HG03565 (cell line): Measurements from ENCODE around the gene NUP214.
"Not testable (repeated sequence)": the region's sequence is repeated elsewhere in the genome, so short reads cannot be mapped to it uniquely, and the experiment has no call there.

ENCODE experiments used
- ATAC-seq: cut with Tn5 transposase; IDR thresholded peaks from one replicate; pipeline ENCODE4 v1.9.1; 2021; ENCODE audit warnings: mild to moderate bottlenecking, moderate library complexity; ENCODE audit not compliant: unreplicated experiment

NUP214 gene

GRCh38 chr9:131115360-131115742, 10.0 kb upstream of the NUP214 start:
- not testable (repeated sequence) for ATAC-seq

DNA sequence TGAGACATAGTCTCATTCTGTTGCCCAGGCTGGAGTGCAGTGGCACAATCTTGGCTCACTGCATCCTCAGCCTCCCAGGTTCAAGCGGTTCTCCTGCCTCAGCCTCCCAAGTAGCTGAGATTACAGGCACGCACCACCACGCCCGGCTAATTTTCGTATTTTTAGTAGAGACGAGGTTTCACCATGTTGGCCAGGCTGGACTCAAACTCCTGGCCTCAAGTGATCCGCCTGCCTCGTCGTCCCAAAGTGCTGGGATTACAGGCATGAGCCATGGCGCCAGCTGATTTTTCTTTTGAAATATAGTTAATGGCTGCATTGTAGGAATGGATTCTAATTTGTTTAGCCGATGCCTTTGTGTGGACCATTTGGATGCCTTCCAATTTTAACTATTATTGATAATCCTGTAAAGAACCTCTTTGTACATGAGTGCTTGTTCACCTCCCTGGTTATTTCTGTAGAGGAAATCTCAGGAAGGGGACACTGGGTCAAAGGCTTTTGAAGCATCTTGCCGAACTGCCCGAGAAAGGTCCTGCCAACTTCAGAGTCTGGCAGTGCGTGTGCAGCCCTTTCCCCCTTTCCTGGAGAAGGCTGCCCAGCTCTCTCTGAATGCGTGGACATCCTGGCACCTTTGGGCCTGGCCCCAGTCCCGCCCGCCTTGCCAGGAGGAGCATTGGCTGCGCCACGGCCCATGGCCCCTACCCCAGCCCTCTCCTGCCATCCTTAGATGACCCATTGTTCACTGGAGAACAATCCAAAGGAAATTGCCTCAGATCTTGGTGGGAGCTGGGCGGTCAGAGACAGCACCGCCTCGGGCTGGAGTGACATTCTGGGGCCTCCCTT, 8.9 kb upstream of the NUP214 start:
- no peak for ATAC-seq

- ATAC-seq, result no peak
Observed at GRCh38 chr9:131117121-131117761, 8.1 kb upstream of the NUP214 start.

GRCh38 chr9:131117762-131118145, 7.6 kb upstream of the NUP214 start:
- ATAC-seq, result no peak

DNA sequence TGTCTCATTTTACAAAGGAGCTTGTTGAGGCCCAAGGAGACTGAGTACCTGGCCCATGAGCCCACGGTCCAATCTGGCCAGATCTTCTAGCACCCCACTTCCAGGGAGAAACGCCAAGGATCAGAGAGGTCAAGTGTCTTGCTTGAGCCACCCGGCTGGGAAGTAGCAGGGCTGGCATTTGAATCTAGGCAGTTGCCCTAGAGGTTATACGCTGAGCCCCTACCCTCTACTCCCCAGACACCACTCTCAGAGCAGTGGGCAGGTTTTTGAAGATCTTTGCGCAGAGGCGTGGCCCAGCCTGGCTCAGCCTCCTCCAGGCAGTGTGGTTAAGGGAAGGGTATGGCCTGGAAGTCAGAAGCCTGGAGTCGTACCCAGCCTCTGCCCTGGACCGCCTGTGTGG, 5.8 kb upstream of the NUP214 start:
- ATAC-seq, result no peak

DNA sequence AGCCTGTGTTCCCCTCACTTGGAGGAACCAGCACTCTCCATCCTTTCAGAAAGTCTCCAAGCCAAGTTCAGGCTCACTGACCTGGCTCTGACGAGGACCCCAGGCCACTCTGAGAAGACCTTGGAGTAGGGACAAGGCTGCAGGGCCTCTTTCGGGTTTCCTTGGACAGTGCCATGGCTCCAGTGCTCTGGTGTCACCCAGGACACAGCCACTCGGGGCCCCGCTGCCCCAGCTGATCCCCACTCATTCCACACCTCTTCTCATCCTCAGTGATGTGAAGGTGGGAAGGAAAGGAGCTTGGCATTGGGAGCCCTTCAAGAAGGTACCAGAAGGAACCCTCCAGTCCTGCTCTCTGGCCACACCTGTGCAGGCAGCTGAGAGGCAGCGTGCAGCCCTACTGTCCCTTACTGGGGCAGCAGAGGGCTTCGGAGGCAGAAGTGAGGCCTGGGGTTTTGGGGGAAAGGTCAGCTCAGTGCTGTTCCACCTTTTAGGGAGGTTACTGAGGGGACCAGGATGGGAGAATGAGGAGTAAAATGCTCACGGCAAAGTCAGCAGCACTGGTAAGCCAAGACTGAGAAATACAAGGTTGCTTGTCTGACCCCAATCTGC, 4.7 kb upstream of the NUP214 start:
- no peak for ATAC-seq

DNA sequence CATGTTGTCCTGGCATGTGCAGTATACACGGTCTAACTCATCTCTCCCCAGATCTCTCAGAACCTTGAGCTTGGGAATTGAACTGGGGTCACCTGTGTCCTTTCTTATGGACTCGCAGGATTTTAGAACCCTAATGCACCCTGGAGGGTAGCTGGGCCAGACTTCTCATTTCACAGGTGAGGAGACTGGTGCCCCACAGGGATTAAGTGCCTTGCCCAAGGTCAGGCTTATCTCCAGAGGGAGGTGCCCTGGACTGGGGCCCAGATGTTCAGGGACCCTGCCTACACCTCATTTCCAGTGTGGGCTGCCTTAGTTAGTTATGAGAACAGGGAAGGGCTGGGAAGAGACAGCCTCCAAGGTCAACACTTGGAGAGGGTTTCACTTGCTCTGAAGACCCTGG, 4.0 kb upstream of the NUP214 start:
- ATAC-seq, result no peak

- ATAC-seq, result no peak
Observed at GRCh38 chr9:131122158-131122557, 3.2 kb upstream of the NUP214 start.

GRCh38 chr9:131125038-131125287, 423 bp upstream of the NUP214 start:
- no peak for ATAC-seq

GRCh38 chr9:131126059-131126426, 657 bp downstream of the NUP214 start:
- no peak for ATAC-seq

DNA sequence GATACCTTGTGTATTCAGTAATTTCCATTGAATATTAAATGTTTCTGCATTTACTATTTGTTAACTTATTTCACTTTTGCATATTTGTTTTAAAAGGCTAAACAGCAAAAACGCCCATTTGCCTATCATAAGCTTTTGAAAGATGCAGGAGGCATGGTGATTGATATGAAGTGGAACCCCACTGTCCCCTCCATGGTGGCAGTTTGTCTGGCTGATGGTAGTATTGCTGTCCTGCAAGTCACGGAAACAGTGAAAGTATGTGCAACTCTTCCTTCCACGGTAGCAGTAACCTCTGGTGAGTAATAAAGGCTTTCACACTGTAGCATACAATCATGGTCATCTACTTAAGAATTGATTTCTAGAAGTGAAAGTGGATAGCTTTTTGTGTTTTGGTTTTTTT, 3.8 kb downstream of the NUP214 start:
- no peak for ATAC-seq

GRCh38 chr9:131138676-131139075, 13.3 kb downstream of the NUP214 start:
- no peak for ATAC-seq

GRCh38 chr9:131140112-131140511, 14.7 kb downstream of the NUP214 start:
- no peak for ATAC-seq

GRCh38 chr9:131140550-131140949, 15.2 kb downstream of the NUP214 start:
- ATAC-seq, result no peak

- no peak for ATAC-seq
Observed at GRCh38 chr9:131142160-131142559, 16.8 kb downstream of the NUP214 start.

DNA sequence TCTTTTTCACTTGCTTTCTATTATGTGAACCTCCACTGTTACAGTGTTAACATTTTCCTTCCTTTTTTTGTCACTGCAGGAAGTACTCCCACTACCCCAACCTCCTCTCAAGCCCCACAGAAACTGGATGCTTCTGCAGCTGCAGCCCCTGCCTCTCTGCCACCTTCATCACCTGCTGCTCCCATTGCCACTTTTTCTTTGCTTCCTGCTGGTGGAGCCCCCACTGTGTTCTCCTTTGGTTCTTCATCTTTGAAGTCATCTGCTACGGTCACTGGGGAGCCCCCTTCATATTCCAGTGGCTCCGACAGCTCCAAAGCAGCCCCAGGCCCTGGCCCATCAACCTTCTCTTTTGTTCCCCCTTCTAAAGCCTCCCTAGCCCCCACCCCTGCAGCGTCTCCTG, 18.8 kb downstream of the NUP214 start:
- ATAC-seq, result no peak

DNA sequence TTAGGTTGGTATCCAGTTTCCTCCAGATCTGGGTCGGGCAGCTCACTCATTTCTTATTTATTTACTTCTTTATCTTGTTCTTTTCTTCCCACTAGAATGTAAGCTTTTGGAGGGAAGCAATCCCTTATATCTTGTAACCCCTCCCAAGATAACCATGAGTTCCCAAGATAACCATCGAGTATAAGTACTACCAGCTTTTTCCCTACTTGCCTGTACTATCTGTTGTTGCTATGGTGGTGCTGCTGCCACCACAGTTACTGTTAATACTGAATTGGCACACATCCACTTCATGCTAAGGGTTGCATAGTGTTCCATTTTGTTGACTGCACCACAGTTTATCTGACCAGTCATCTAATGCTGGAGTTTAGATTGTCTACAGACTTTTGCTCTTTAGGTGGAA, 19.9 kb downstream of the NUP214 start:
- ATAC-seq, result no peak

- no peak for ATAC-seq
Observed at GRCh38 chr9:131146186-131146585, 20.8 kb downstream of the NUP214 start.

DNA sequence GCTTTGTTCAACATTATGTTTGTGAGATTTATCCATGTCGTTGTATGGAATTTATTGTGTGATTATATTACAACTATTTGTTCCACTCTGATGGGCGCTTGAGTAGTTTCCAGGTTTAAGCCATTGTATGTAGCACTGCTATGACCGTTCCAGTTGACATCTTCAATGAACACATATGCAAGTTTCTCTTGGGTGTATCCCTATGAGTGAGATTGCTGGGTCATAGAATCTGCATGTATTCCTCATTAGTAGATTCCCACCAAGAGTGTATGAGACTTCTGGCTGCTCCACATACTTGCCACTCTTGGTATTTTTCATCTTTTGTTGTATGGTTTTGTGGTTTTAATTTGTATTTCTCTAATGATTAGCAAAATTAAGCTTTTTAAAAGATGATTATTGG, 22.9 kb downstream of the NUP214 start:
- ATAC-seq, result no peak

- no peak for ATAC-seq
Observed at GRCh38 chr9:131148966-131149687, 23.7 kb downstream of the NUP214 start.

DNA sequence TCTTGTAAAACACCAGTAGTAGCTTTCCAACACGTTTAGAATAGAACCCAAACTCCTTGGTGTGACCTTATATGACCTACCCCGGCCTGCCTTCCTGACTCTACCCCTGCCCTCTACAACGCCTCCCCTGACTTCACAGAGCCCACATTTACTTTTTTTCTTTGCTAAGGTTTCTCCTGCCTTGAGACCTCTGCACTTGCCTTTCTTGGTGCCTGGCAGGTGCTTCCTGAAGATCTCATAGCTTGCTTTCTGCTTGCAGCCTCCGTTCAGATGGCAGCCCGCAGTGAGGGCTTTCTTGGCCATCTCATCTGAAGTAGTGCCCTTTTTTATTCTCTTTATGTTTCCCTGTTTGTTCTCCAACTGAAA, 24.3 kb downstream of the NUP214 start:
- ATAC-seq, result no peak

DNA sequence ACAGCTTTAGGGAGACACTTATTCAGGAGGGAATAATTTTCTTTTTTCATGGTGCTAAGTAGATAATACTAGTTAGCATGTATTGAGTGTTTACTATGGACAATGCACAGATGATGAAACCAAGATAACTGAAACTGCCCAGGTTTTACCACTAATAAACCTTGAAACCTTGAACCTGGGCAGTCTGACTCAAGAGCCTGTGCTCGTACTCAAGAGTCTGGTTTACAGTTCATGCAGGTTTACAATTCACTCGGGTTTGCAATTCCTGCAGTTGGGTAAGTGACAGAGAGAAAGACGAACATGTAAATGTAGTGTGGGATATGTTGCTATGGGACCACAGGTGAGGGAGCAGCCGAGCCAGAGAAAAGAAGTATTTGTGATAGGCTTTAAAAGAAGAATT, 28.2 kb downstream of the NUP214 start:
- no peak for ATAC-seq
